ENCODE results near the gene ZBTB1. TPM values are rescaled to one million over a fixed set of nuclear protein-coding genes. Genes with fewer than 3 reads are reported as not detected.
"Not testable (repeated sequence)": the region's sequence is repeated elsewhere in the genome, so short reads cannot be mapped to it uniquely, and the experiment has no call there.

ZBTB1 gene
- total RNA-seq, 1 donor from 2014 or later = 101 TPM

DNA sequence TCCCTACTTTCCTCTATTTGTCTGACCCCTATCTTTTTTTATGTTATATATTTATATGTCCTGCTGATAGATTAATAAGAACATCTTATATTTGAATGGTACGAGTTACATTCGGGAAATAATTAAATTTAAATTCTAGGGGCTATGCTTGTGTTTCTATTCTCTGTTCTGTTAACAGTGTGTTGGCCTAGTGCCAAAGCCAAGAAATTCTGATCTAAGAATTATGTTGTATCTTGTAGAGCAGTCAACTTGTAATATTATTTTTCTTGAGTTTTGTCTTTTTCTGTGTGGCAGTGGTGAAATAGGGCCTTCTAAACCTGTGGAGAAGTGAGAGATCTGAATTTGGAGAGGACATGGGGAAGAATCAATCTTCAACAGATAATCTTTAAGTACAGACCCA is 27.0 kb downstream of the ZBTB1 start:
- no peak for DNase-seq (ENCODE audit: low read depth)

DNA sequence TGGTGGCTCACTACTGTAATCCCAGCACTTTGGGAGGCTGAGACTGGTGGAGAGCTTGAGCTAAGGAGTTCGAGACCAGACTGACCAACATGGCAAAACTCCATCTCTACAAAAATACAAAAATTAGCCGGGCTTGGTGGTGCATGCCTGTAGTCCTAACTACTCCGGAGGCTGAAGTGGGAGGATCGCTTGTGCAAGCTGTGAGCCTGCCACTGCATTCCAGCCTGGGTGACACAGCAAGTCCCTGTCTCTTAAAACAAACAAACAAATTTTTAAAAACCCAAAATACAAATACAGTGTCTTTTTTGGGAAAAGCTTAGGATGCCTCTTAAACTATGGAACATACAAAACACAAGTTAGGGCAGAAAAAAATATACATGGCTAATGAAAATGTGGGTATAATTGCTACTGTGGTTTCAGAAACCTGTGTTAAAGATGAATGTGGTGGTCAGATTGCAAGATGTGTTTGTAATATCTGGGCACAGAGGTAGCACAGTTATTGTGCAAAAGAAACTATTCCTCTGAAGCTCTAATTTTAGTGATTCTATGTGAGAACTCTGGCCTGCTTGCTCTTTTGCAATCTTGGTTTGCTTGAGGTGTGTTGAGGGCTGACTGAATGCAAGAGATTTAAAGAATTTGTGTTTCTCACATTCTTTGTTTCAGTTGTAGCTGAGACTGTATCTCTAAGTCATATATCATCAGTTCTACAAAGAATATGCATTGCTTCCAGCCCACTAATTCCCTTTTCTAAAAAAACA is 32.1 kb downstream of the ZBTB1 start:
- DNase-seq (ENCODE audit: low read depth) = peak; percentile 87

DNA sequence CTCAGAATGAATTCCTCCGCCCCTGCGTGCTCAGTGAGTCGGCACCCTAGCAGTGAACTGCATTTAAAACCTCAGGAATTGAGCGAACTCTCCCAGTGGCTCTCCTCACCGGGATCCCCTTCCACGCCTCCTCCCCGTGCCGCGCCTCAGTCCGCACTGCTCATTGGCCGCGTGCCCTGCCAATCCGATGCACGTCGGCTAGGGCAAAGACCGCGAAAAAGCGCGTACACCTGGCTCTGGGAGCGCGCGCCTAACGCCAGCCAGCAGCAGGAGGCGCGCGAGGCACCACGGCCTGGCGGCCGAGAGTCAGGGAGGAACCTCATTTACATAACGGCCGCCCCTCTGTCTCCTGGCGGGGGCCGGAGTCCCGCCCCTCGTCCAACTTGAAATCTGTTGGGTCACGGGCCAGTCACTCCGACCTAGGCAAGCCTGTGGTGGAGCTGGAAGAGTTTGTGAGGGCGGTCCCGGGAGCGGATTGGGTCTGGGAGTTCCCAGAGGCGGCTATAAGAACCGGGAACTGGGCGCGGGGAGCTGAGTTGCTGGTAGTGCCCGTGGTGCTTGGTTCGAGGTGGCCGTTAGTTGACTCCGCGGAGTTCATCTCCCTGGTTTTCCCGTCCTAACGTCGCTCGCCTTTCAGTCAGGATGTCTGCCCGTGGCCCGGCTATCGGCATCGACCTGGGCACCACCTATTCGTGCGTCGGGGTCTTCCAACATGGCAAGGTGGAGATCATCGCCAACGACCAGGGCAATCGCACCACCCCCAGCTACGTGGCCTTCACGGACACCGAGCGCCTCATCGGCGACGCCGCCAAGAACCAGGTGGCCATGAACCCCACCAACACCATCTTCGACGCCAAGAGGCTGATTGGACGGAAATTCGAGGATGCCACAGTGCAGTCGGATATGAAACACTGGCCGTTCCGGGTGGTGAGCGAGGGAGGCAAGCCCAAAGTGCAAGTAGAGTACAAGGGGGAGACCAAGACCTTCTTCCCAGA is 35.9 kb downstream of the ZBTB1 start, which contains the start of gene HSPA2:
TSS of gene HSPA2 (plus strand) at position 534 of the 995 bp plus-strand sequence. CDS start at position 643, 109 bp downstream.
- DNase-seq (ENCODE audit: low read depth) = peak; percentile 96

DNA sequence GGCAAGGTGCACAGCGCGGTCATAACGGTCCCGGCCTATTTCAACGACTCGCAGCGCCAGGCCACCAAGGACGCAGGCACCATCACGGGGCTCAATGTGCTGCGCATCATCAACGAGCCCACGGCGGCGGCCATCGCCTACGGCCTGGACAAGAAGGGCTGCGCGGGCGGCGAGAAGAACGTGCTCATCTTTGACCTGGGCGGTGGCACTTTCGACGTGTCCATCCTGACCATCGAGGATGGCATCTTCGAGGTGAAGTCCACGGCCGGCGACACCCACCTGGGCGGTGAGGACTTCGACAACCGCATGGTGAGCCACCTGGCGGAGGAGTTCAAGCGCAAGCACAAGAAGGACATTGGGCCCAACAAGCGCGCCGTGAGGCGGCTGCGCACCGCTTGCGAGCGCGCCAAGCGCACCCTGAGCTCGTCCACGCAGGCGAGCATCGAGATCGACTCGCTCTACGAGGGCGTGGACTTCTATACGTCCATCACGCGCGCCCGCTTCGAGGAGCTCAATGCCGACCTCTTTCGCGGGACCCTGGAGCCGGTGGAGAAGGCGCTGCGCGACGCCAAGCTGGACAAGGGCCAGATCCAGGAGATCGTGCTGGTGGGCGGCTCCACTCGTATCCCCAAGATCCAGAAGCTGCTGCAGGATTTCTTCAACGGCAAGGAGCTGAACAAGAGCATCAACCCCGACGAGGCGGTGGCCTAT is 36.8 kb downstream of the ZBTB1 start:
- no peak for DNase-seq (ENCODE audit: low read depth)

DNA sequence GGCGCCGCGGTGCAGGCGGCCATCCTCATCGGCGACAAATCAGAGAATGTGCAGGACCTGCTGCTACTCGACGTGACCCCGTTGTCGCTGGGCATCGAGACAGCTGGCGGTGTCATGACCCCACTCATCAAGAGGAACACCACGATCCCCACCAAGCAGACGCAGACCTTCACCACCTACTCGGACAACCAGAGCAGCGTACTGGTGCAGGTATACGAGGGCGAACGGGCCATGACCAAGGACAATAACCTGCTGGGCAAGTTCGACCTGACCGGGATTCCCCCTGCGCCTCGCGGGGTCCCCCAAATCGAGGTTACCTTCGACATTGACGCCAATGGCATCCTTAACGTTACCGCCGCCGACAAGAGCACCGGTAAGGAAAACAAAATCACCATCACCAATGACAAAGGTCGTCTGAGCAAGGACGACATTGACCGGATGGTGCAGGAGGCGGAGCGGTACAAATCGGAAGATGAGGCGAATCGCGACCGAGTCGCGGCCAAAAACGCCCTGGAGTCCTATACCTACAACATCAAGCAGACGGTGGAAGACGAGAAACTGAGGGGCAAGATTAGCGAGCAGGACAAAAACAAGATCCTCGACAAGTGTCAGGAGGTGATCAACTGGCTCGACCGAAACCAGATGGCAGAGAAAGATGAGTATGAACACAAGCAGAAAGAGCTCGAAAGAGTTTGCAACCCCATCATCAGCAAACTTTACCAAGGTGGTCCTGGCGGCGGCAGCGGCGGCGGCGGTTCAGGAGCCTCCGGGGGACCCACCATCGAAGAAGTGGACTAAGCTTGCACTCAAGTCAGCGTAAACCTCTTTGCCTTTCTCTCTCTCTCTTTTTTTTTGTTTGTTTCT is 37.6 kb downstream of the ZBTB1 start:
- no peak for DNase-seq (ENCODE audit: low read depth)

DNA sequence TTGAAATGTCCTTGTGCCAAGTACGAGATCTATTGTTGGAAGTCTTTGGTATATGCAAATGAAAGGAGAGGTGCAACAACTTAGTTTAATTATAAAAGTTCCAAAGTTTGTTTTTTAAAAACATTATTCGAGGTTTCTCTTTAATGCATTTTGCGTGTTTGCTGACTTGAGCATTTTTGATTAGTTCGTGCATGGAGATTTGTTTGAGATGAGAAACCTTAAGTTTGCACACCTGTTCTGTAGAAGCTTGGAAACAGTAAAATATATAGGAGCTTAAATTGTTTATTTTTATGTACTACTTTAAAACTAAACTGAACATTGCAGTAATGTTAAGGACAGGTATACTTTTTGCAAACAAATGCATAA is 38.2 kb downstream of the ZBTB1 start:
- no peak for DNase-seq (ENCODE audit: low read depth)

DNA sequence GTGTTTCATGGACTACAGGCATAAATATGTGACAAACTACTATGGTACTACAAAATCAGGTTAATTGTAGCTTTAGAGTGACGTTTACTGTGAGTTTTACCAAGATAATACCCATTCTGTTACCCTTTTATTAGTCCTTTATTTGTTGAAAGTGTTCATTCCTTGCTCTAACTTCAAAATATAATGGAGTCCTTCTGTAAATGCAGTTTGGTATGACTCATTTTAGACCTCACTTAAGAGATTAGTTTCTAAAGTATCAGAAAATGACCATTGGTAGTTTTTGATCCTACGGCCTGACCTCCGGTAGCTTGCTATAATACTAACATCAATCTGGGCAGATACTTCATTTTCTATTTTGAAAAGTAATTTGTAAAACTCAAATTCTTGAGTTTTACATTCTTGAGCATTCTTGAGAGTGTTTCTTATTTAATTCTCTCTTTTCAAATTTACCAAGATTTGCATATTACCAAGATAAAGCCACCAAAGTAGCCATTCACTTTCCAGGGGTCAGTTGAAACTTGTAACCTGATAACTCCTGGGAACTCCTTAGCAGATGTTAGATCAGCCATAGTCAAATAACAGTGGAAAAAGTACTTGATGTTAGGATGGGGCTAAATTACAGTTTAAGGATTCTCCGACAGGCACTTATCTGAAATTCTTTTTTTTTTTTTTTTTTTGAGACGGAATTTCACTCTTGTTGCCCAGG is 40.2 kb downstream of the ZBTB1 start:
- DNase-seq (ENCODE audit: low read depth) = no peak

DNA sequence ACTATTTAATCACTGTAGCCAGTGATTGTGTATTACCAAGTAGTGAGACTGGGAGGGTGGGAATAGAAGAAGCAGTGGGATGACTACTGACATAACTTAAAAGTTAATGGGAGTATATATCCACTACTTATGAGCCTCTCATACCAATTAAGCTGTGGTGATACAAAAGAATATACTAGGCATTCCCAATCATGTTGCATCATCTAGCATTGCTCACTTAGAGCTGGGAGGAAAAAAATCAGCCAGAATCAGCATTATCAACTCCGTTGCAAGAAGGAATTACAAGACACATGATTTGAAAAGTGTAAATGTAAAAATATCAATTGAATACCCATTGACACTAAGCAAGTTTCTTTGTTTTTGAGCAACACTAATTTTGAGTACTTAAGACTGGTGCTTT is 44.4 kb downstream of the ZBTB1 start:
- no peak for DNase-seq (ENCODE audit: low read depth)

DNA sequence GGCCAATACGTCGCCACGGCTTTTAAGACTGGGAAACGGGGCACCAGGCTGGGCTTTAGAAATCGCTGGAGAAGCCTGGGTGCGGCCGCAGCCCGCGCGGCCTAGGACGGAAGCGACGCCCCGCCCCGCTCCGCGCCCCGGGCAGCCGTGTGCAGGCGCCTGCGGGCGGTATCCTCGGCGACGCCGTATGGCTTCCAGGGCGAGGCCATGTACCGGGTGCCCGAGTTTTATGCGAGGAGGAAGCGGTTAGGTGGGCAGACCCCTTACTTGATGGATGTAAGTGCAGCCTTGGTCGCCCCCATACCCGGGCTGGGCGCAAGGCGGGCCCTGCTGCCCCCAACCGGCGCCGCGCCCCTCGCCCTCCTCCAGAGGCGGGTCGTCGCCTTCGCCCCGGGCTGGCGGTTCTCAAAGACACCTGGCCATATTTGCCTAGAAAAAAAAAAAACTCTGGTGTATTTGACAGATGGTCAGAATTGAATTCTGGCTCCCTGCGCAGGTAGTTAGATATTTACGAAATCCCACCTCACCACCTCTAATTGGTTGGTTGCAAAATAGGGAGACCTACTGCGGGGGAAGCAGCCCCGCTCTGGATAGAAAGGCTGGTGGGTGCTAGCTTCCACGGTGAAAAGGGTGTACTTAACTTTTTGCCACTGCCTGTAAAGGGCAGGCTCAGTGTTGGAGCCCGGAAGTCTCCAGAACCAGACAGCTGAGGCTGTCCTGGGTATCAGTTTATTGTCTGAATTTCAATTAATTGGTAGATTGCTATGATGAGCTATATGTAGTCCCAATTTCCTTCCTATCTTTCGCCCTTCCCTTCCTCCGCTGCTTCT is 45.4 kb downstream of the ZBTB1 start, which contains the start of gene PPP1R36:
TSS of gene PPP1R36 (plus strand) at position 171 of the 830 bp plus-strand sequence. CDS start at position 208, 37 bp downstream.
- no peak for DNase-seq (ENCODE audit: low read depth)

DNA sequence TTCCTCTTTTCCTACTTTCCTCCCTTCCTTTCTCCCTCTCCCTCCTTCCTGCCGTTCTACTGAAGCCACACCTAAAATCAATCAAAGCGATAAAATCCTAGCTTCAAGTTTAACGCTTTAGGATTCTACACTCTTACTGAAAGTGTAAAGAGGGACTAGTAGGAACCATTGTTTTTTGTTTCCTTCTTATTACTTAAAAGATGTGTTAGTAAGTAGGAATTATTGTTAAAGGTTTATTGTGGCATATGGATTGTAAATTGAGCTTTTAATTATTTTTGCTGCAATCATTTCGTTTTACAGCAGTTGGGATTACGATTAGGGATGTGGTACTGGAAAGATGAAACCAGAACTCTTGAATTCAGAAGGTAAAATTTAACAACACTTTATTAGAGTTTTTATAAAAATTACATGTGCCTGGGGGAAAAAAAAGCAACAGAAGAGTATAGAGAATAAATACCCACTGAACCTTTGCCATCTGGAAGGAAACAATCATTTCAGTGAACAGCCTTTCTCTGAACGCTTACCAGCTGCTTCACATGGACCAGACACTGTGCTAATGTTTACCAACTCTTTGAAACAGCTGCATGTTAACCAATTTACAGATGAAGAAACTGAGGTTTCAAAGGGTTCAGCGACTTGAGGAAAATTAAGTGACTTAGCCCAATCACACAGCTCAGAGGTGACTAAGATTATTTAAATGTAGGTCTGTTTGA is 46.2 kb downstream of the ZBTB1 start:
- no peak for DNase-seq (ENCODE audit: low read depth)

DNA sequence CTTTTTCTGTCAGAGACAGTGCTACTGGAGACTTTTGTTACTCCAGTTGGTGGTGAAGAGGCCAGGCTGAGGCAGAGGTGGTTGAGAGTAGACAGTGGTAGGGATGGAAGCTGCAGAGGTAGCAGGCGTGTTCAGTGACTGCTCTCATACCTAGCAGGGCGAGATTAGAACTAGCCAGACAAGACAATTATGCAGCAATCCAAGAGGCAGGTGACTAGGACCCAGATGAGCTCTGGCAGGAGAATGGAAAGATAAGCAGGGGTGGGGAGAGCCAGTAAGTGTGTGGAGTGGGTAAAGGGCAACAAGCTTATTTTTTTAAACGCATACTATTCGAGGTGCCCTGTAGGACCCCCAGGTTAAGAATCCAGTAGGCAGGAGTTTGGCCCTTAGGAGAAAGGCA is 50.0 kb downstream of the ZBTB1 start:
- no peak for DNase-seq (ENCODE audit: low read depth)

DNA sequence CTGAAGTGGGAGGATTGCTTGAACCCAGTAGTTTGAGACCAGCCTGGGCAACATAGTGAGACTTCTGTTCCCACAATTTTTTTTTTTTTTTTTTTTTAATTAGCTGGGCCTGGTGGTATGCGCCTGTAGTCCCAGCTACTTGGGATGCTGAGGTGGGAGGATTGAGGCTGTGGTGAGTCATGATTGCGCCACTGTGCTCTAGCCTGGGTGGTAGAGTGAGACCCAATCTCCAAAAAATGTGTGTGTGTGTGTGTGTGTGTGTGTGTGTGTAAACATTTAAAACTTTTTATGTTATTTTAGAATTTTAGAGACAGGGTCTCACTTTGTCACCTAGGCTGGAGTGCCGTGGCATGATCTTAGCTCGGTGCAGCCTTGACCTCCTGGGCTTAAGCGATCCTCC is 52.0 kb downstream of the ZBTB1 start:
- DNase-seq (ENCODE audit: low read depth) = peak; percentile 58

DNA sequence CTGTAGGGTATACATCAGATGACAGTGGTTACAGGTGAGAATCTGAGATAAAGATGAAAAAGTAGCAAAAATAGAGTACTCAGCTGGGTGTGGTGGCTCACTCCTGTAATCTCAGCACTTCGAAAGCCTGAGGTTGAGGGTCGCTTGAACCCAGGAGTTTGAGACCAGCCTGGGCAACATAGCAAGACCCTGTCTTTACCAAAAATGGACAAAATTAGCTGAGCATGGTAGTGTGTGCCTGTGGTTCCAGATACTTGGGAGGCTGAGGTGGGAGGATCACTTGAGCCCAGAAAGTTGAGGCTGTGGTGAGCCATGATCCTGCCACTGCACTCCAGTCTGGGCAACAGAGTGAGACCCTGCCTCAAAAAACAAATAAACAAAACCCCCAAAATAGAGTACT is 53.6 kb downstream of the ZBTB1 start:
- not testable (repeated sequence) for DNase-seq (ENCODE audit: low read depth)

DNA sequence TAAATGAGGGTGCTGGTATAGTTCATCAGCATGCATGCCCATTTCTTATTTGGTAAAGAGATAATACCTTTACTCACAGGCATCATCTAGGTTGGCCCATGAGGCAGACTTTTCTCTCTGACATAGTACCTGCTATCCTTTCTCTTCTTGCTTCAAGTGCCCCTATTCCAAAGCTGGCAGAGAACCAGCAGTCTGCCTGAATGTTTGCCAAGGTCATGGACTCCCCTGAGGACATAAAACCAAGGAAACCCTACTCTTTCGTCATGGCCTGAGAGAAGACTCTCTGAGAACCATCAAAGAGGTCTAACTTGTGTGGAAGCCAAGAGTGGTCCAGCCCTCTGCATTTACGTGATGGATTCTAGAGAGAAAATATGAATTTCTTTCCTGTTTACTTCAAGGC is 57.1 kb downstream of the ZBTB1 start:
- peak; percentile 65 for DNase-seq (ENCODE audit: low read depth)

DNA sequence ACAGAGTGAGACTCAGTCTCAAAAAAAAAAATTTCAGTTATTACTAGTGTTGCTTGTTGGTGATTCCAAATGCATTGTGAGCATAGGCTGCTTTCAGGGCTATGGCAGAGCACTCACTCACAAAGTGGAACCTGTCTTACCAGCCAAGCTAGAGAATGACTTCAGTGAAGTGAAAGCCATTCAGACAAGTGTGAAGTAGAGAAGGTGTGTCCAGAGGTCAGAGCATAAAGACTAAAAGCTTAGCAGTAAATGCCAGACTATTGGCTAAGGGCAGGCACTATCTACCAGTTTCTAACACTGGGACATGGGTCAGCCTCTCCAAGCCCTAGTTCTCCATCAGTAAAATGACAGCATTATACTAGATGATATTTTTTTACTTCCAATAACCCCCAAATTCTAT is 57.9 kb downstream of the ZBTB1 start:
- no peak for DNase-seq (ENCODE audit: low read depth)

DNA sequence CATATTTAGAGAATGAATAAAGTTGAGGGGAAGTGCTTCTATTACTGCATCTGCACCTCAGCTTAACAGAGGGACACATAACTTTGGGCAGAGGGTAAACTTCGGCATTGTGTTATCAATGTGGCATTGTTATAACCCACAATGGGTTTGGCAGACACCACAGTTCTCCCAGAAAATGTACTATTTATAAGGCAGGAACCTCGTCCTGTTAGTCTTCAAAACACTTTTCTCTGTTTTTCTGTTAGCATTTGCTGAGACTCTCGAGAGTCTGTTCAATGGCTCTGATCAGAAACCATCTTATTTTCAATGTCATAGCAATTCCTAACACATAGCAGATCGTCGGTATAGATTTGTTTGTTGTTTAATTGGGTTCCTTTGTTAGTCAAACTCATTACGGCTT is 59.1 kb downstream of the ZBTB1 start:
- DNase-seq (ENCODE audit: low read depth) = no peak

DNA sequence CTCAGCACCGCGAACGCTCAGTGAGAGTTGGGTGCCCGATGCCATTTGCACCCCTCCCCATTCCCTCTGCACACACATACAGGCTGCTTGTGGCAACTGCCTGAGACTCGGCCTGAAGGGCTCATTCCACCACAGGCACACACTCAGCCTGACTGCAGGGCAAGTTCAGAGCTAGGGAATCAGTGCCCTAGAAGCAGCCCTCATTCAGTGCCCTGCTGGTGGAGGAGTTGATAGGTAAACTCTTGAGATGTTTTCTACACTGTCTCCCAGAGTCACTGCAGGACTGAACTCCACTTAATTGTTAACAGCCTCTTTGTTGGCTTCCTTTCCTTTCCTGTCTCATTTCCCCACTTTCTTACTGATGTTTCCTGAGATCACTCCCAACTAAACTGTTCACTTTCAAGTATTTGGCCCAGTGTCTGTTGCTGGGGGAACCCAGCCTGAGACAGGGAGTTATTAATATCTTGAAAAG is 62.1 kb downstream of the ZBTB1 start:
- DNase-seq (ENCODE audit: low read depth) = no peak

DNA sequence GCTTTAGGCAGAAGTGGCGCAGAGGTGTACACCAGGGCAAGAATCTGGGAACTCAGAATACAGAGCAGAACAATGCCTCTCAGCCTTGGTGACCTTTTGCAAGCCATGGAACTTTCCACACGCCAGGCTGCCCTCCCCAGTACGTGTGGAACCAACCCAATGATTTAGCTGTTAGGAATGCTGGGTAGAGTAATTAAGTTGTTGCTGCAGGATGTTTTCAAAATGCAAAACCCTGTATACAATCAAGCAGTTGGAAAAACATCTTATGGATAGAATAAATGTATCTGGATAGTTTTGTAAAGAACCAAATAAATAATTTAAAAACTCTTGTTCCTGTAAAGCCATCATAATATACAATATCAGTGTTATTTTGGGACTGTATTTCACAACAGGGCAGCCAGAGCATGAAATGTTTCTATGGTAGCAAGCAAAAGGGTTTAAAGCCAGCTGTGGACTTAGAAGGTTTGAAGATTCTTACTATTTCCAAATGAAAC is 64.6 kb downstream of the ZBTB1 start:
- DNase-seq (ENCODE audit: low read depth) = peak; percentile 96

All from renal cortical epithelial cell (primary cell).